HCT116 (cell line): ENCODE measurements around the gene CR1L.
"Not testable (repeated sequence)": the region's sequence is repeated elsewhere in the genome, so short reads cannot be mapped to it uniquely, and the experiment has no call there.

Experiments used
- CEBPB ChIP-seq: IDR thresholded peaks from 2 replicates; pipeline ENCODE4 v1.6.1; 2012; ENCODE audit warnings: low read depth
- CTCF ChIP-seq, 3 experiments: fragments of 200-600 bp in 1 of 3; sonication (generic) in 1 of 3; IDR thresholded peaks in 2 of 3; conservative IDR thresholded peaks in 1 of 3; 2 replicates each; pipeline ENCODE4 v1.5.1; 2012 to 2017; ENCODE audit warnings: low read depth in 2 of 3, low read length in 2 of 3, antibody characterized with exemption in 1 of 3, borderline replicate concordance in 1 of 3, control low read depth in 1 of 3, mild to moderate bottlenecking in 1 of 3, mixed read lengths in 1 of 3, mixed run types in 1 of 3, moderate library complexity in 1 of 3; ENCODE audit not compliant: insufficient read depth in 1 of 3
- ELF1 ChIP-seq: IDR thresholded peaks from 2 replicates; pipeline ENCODE4 v1.6.1; 2012; ENCODE audit warnings: low read depth, borderline replicate concordance
- EZH2 ChIP-seq: fragments of 200-600 bp; sonication (generic); IDR thresholded peaks from 2 replicates; pipeline ENCODE4 v1.6.1; 2017; ENCODE audit warnings: antibody characterized with exemption, mixed run types
- MAX ChIP-seq: IDR thresholded peaks from 2 replicates; pipeline ENCODE4 v1.6.1; 2012
- POLR2A ChIP-seq: IDR thresholded peaks from 2 replicates; pipeline ENCODE4 v1.7.0; 2011; ENCODE audit warnings: borderline replicate concordance; ENCODE audit not compliant: insufficient read depth, insufficient read length; ENCODE audit errors: extremely low read depth
- POLR2AphosphoS5 ChIP-seq: IDR thresholded peaks from 2 replicates; pipeline ENCODE4 v1.6.1; 2011; ENCODE audit warnings: mild to moderate bottlenecking, low read depth, low read length, moderate library complexity
- REST ChIP-seq: IDR thresholded peaks from 2 replicates; pipeline ENCODE4 v1.6.1; 2012; ENCODE audit warnings: low read depth
- YY1 ChIP-seq: IDR thresholded peaks from 2 replicates; pipeline ENCODE4 v1.6.1; 2011; ENCODE audit warnings: low read length, low read depth, moderate library complexity, mild to moderate bottlenecking; ENCODE audit not compliant: insufficient replicate concordance; ENCODE audit errors: extremely low read depth
- ZNF274 ChIP-seq: fragments of 200-500 bp; sonication (Bioruptor generic); IDR thresholded peaks from 2 replicates; pipeline ENCODE4 v1.6.1; 2014; ENCODE audit warnings: mild to moderate bottlenecking, low read depth, low read length, inconsistent platforms

- not testable (repeated sequence) for TF ChIP-seq REST; CTCF (IDR thresholded peaks at IDR 0.05 in 2 of 3, conservative IDR thresholded peaks at IDR 0.05 in 1 of 3; ENCODE audit: borderline replicate concordance in 1 of 3, insufficient read depth in 1 of 3, low read depth in 2 of 3, low read length in 2 of 3); MAX; YY1; EZH2; POLR2A; POLR2AphosphoS5; CEBPB; ELF1; ZNF274
These were observed 125.6 kb downstream of the CR1L start for GRCh38 chr1:207770514-207770913.
